PFSK-1 (cell line): ENCODE data around the gene CASZ1.

Experiments
- POLR2AphosphoS5 ChIP-seq: IDR thresholded peaks from 2 replicates; pipeline ENCODE4 v1.6.1; 2012; ENCODE audit warnings: low read depth, mild to moderate bottlenecking, control low read depth, low read length, moderate library complexity
- SIN3A ChIP-seq: IDR thresholded peaks from 2 replicates; pipeline ENCODE4 v1.6.1; 2012; ENCODE audit warnings: mild to moderate bottlenecking, low read length, moderate library complexity, borderline replicate concordance; ENCODE audit not compliant: insufficient read depth
- TAF1 ChIP-seq: IDR thresholded peaks from 2 replicates; pipeline ENCODE4 v1.6.1; 2012; ENCODE audit warnings: low read length, control low read depth, borderline replicate concordance; ENCODE audit not compliant: insufficient read depth

DNA sequence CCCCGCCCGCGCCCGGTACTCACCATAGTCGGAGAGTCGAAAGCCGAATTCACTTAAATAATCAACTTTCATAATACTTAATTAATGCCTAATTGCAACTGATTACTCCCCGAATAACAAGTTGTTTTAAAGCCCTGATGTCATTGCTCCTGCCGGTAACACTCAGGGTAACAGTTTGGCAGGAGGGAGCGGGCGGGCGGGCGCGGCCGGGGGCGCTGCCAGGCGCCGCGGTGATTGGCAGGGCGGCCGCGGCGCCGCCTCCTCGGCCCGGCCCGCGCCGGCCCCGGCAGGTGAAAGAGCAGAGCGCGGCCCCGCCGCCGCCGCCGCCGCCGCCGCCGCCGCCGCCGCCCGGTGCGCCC lies 102.2 kb downstream of the CASZ1 start:
- TF ChIP-seq POLR2AphosphoS5 (no peak), SIN3A (no peak), TAF1 (no peak)
